Measurements from ENCODE around the gene WNT4.
A peak's percentile ranks its signal among the peaks of the same experiment; 100 is the strongest.

Gene WNT4

GRCh38 chr1:22118291-22118992 lies 24.5 kb downstream of the WNT4 start:
- no peak for TF ChIP-seq GATA3 (IDR thresholded peaks at IDR 0.05; ENCODE audit: low read depth, low read length)
- no peak for TF ChIP-seq GATA2 (IDR thresholded peaks at IDR 0.05; ENCODE audit: low read depth, low read length)

GRCh38 chr1:22117851-22118250 lies 25.0 kb downstream of the WNT4 start:
- TF ChIP-seq GATA3 (IDR thresholded peaks at IDR 0.05; ENCODE audit: low read depth, low read length) (no peak), GATA2 (IDR thresholded peaks at IDR 0.05; ENCODE audit: low read depth, low read length) (no peak)

- TF ChIP-seq GATA2 (IDR thresholded peaks at IDR 0.05; ENCODE audit: low read depth, low read length) (no peak), GATA3 (IDR thresholded peaks at IDR 0.05; ENCODE audit: low read depth, low read length) (no peak)
Observed at GRCh38 chr1:22117238-22117637, 25.7 kb downstream of the WNT4 start.

GRCh38 chr1:22115286-22115685 lies 27.6 kb downstream of the WNT4 start:
- no peak for TF ChIP-seq GATA2 (IDR thresholded peaks at IDR 0.05; ENCODE audit: low read depth, low read length)
- no peak for TF ChIP-seq GATA3 (IDR thresholded peaks at IDR 0.05; ENCODE audit: low read depth, low read length)

- TF ChIP-seq GATA3 (IDR thresholded peaks at IDR 0.05; ENCODE audit: low read depth, low read length), result no peak
- no peak for TF ChIP-seq GATA2 (IDR thresholded peaks at IDR 0.05; ENCODE audit: low read depth, low read length)
Observed at GRCh38 chr1:22114083-22115012, 28.5 kb downstream of the WNT4 start.

GRCh38 chr1:22112554-22112953 lies 30.3 kb downstream of the WNT4 start:
- TF ChIP-seq GATA3 (IDR thresholded peaks at IDR 0.05; ENCODE audit: low read depth, low read length), result no peak
- no peak for TF ChIP-seq GATA2 (IDR thresholded peaks at IDR 0.05; ENCODE audit: low read depth, low read length)

- no peak for TF ChIP-seq GATA3 (IDR thresholded peaks at IDR 0.05; ENCODE audit: low read depth, low read length)
- peak; percentile 84 for TF ChIP-seq GATA2 (IDR thresholded peaks at IDR 0.05; ENCODE audit: low read depth, low read length)
Observed at GRCh38 chr1:22111620-22112019, 31.3 kb downstream of the WNT4 start.

- TF ChIP-seq GATA3 (IDR thresholded peaks at IDR 0.05; ENCODE audit: low read depth, low read length) (no peak), GATA2 (IDR thresholded peaks at IDR 0.05; ENCODE audit: low read depth, low read length) (no peak)
Observed at GRCh38 chr1:22111115-22111514, 31.8 kb downstream of the WNT4 start.

GRCh38 chr1:22110016-22110415 lies 32.9 kb downstream of the WNT4 start:
- TF ChIP-seq GATA2 (IDR thresholded peaks at IDR 0.05; ENCODE audit: low read depth, low read length), result no peak
- no peak for TF ChIP-seq GATA3 (IDR thresholded peaks at IDR 0.05; ENCODE audit: low read depth, low read length)

GRCh38 chr1:22108339-22109105 lies 34.4 kb downstream of the WNT4 start:
- no peak for TF ChIP-seq GATA3 (IDR thresholded peaks at IDR 0.05; ENCODE audit: low read depth, low read length)
- TF ChIP-seq GATA2 (IDR thresholded peaks at IDR 0.05; ENCODE audit: low read depth, low read length), result no peak

GRCh38 chr1:22107126-22107525 lies 35.8 kb downstream of the WNT4 start:
- no peak for TF ChIP-seq GATA2 (IDR thresholded peaks at IDR 0.05; ENCODE audit: low read depth, low read length)

- TF ChIP-seq GATA2 (IDR thresholded peaks at IDR 0.05; ENCODE audit: low read depth, low read length), result no peak
- no peak for TF ChIP-seq GATA3 (IDR thresholded peaks at IDR 0.05; ENCODE audit: low read depth, low read length)
Observed at GRCh38 chr1:22105611-22106207, 37.2 kb downstream of the WNT4 start.

- TF ChIP-seq GATA3 (IDR thresholded peaks at IDR 0.05; ENCODE audit: low read depth, low read length) (no peak), GATA2 (IDR thresholded peaks at IDR 0.05; ENCODE audit: low read depth, low read length) (no peak)
Observed at GRCh38 chr1:22104865-22105437, 37.9 kb downstream of the WNT4 start.

Data from SH-SY5Y (cell line).